Ovary (tissue), 9 donors: ENCODE measurements around the gene CRYBG1. TPM values are rescaled to one million over a fixed set of nuclear protein-coding genes. Genes with fewer than 3 reads are reported as not detected.

ENCODE experiments used
- DNase-seq, 5 donors: peaks; one replicate each; pipeline ENCODE4 v3.0.0-alpha.2; 2019 to 2020
- H3K27ac ChIP-seq, 2 donors: fragments of 200-600 bp; one replicate each; pipeline versions ENCODE4 v1.5.1 to v1.8.0; 2019 to 2022
- H3K27me3 ChIP-seq: fragments of 200-600 bp; one replicate; pipeline ENCODE4 v1.8.0; 2022
- H3K36me3 ChIP-seq: fragments of 200-600 bp; sonication (generic); one replicate; pipeline ENCODE4 v1.5.1; 2019
- H3K4me1 ChIP-seq: one replicate; pipeline ENCODE4 v1.8.1; 2013; ENCODE audit warnings: mild to moderate bottlenecking, moderate library complexity; ENCODE audit not compliant: insufficient read depth
- H3K4me3 ChIP-seq: fragments of 200-600 bp; sonication (generic); one replicate; pipeline ENCODE4 v1.5.1; 2017
- H3K9me3 ChIP-seq, 2 donors: fragments of 200-600 bp in 1 of 2; sonication (generic) in 1 of 2; one replicate each; pipeline versions ENCODE4 v1.5.1 to v1.8.1; 2013 to 2019; ENCODE audit warnings: mild to moderate bottlenecking in 1 of 2, moderate library complexity in 1 of 2
- CTCF ChIP-seq, 3 donors: fragments of 450-650 bp in 2 of 3; fragments of 200-600 bp in 1 of 3; IDR thresholded peaks; one replicate each; pipeline versions ENCODE4 v1.5.1 to v1.8.0; 2016 to 2022; ENCODE audit warnings: antibody characterized with exemption in 3 of 3, mild to moderate bottlenecking in 1 of 3
- EP300 ChIP-seq: sonication (generic); formaldehyde crosslinking; IDR thresholded peaks from one replicate; pipeline ENCODE4 v1.6.1; 2017; ENCODE audit warnings: antibody characterized with exemption
- POLR2A ChIP-seq: fragments of 450-650 bp; IDR thresholded peaks from one replicate; pipeline ENCODE4 v1.6.1; 2017; ENCODE audit warnings: antibody characterized with exemption, mild to moderate bottlenecking, moderate library complexity
- WGBS, 3 donors: extraction: QIAGEN DNeasy Blood & Tissue Kit in 1 of 3; methylation state at CpG; one replicate each; pipeline versions ENCODE4 v1.1.5 to v1.1.7; 2013 to 2017; 5-methylcytosine and 5-hydroxymethylcytosine counted together
- intact Hi-C, 4 donors: fragments of 100-400 bp; cut with DNase I; formaldehyde crosslinking; loops; one replicate each; pipeline versions ENCODE4 v1.11.0 to v1.15.1; 2022 to 2023
- polyA plus RNA-seq, 2 donors: library from polyadenylated mRNA; stranded (reverse); fragments of 200-250 nt in 1 of 2; fragments of 350-450 nt in 1 of 2; fragmentation: Illumina TruSeq in 1 of 2; extraction: RNeasy Lipid Tissue Mini Kit (QIAGEN cat#74804) in 1 of 2; gene quantifications; one replicate each; pipeline ENCODE4 v1.2.3, GENCODE V29; 2013 to 2014
- total RNA-seq, 7 donors: library from RNA; depleted of rRNA in 2 of 7; stranded (reverse); fragments of >200 nt in 2 of 7; fragmentation: NEBNext Ultra II Directional in 3 of 7; extraction: Animal tissue kit (Norgen Biotek cat#: 25700) in 3 of 7; gene quantifications; one replicate each; pipeline versions ENCODE4 v1.1.0 to v1.2.4, GENCODE V29; 2016 to 2023
- donor health status: DM: no; HTN: no; CAD: no; lungs with moderate emphysema.
- donor health status: DM: no; HTN: no; CAD: no.
- donor health status: Bipolar disorder and iron deficiency.
- donor health status: DM: yes; HTN: yes; CAD: no.
- donor health status: DM: no; HTN: no; CAD: no.
- donor health status: DM: yes; HTN: yes; CAD: no.

Gene CRYBG1
- total and polyA plus RNA-seq, 9 donors, result 1.5 to 7.4 (median 3.8) TPM

GRCh38 chr6:106525107-106525881 is 164.8 kb downstream of the CRYBG1 start:
- TF ChIP-seq CTCF (IDR thresholded peaks at IDR 0.05) (no peak), POLR2A (no peak), EP300 (no peak)
- no peaks in the 10 kb centered on the region for H3K36me3 ChIP-seq
- no peaks in the 10 kb centered on the region for H3K9me3 ChIP-seq
- no peaks in the 10 kb centered on the region for H3K27me3 ChIP-seq
- intact Hi-C loops, result no loop called here
- no peak overlapping the region for H3K4me3 ChIP-seq
- no peak for DNase-seq
- no peaks in the 10 kb centered on the region for H3K4me1 ChIP-seq
- whole genome bisulfite sequencing, 3 donors, result 32 to 44% (median 38%) methylated on average over 7 of the region's 7 CpGs
- H3K27ac ChIP-seq, result no peak overlapping the region

GRCh38 chr6:106525882-106526275 is 165.4 kb downstream of the CRYBG1 start:
- no peaks in the 10 kb centered on the region for H3K4me1 ChIP-seq
- TF ChIP-seq CTCF (IDR thresholded peaks at IDR 0.05) (no peak), POLR2A (no peak), EP300 (no peak)
- H3K36me3 ChIP-seq, result no peaks in the 10 kb centered on the region
- intact Hi-C loops, result no loop called here
- H3K9me3 ChIP-seq, result no peaks in the 10 kb centered on the region
- H3K27me3 ChIP-seq, result no peaks in the 10 kb centered on the region
- no peak overlapping the region for H3K4me3 ChIP-seq
- WGBS, 3 donors, result 75 to 91% (median 82%) methylated on average over 1 of the region's 1 CpG
- H3K27ac ChIP-seq, result no peak overlapping the region
- DNase-seq, result no peak

GRCh38 chr6:106527117-106527516 is 166.6 kb downstream of the CRYBG1 start:
- Histone ChIP-seq H3K9me3 (no peaks in the 10 kb centered on the region), H3K27me3 (no peaks in the 10 kb centered on the region), H3K4me1 (no peaks in the 10 kb centered on the region), H3K4me3 (no peak overlapping the region), H3K36me3 (no peaks in the 10 kb centered on the region), H3K27ac (no peak overlapping the region)
- DNase-seq, result no peak
- intact Hi-C loops, result no loop called here
- TF ChIP-seq CTCF (IDR thresholded peaks at IDR 0.05), result no peak
- no peak for TF ChIP-seq EP300
- TF ChIP-seq POLR2A, result no peak
- 75 to 84% (median 78%) methylated on average over 2 of the region's 2 CpGs for WGBS, 3 donors

- no peaks in the 10 kb centered on the region for H3K36me3 ChIP-seq
- H3K27me3 ChIP-seq, result no peaks in the 10 kb centered on the region
- H3K4me3 ChIP-seq, result no peak overlapping the region
- H3K27ac ChIP-seq, result no peak overlapping the region
- TF ChIP-seq EP300 (no peak), CTCF (IDR thresholded peaks at IDR 0.05) (no peak), POLR2A (no peak)
- H3K4me1 ChIP-seq, result no peaks in the 10 kb centered on the region
- H3K9me3 ChIP-seq, result no peaks in the 10 kb centered on the region
- WGBS, 3 donors, result 37 to 49% (median 49%) methylated on average over 3 of the region's 3 CpGs
- intact Hi-C loops, result no loop called here
- no peak for DNase-seq
These were observed 167.5 kb downstream of the CRYBG1 start for GRCh38 chr6:106527979-106528378.
